Midbrain (tissue), 1 donor: ENCODE measurements around the gene MAP2K5.
"Not testable (repeated sequence)": the region's sequence is repeated elsewhere in the genome, so short reads cannot be mapped to it uniquely, and the experiment has no call there.

Source experiments
- DNase-seq: peaks from one replicate; lab custom pipeline; 2025; lab: John Stamatoyannopoulos, UW

The MAP2K5 gene

DNA sequence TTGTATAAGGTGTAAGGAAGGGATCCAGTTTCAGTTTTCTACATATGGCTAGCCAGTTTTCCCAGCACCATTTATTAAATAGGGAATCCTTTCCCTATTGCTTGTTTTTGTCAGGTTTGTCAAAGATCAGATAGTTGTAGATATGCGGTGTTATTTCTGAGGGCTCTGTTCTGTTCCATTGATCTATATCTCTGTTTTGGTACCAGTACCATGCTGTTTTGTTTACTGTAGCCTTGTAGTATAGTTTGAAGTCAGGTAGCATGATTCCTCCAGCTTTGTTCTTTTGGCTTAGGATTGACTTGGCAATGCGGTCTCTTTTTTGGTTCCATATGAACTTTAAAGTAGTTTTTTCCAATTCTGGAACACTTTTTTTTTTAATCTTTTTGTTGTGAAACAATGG lies 130.3 kb downstream of the MAP2K5 start:
- not testable (repeated sequence) for DNase-seq

DNA sequence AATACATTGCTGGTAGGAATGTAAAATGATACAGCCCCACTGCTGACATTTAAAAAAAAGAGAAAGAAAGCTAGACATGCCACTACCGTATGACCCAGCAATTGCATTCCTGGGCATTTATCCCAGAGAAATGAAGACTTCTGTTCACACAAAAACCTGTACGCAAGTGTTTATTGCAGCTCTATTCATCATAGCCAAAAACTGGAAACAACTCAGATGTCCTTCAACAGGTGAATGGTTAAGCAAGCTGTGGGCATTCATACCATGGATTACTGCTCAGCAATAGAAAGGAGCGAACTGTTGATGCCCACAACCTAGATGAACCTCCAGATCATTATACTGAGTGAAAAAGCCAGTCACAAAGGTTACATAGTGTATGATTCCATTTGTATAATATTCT lies 132.5 kb downstream of the MAP2K5 start:
- no peak for DNase-seq

DNA sequence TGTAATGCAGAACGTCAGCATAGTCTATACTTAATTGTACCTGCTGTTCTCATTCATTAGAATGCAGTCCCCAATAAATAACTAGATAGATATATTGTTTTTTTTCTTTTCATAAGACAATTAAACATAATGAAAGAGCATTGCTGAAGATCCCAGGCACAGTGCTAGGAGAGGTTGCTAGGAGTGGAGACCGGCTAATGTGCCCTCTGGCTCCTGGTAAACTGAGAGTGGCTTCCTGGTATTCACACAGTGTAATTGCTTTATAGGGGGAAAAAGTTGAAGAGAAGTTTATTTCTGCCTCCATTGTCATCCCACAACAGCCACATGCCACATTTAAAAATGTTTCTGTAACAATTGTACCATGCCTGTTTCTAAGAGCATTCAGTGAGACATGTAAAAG lies 135.6 kb downstream of the MAP2K5 start:
- DNase-seq, result no peak

DNA sequence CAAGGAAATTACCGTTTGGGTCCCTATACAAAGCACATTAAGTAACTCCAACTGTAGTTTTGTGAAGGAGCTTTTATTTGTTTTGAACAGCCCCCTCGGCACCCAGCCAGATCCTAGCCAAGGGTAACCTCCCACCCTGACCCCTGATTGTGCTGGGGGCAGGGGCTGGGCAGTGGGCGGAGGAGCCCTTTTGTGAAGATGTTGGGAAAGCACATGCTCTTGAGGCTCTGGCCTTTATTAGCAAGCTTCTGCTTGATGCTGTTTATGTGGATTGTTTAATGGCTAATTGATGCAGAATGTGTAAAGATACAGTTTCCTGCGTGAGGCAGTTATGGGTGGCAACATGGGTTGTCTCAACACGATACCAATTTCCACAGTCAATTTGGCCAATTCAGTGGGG lies 136.5 kb downstream of the MAP2K5 start:
- DNase-seq, result no peak

DNA sequence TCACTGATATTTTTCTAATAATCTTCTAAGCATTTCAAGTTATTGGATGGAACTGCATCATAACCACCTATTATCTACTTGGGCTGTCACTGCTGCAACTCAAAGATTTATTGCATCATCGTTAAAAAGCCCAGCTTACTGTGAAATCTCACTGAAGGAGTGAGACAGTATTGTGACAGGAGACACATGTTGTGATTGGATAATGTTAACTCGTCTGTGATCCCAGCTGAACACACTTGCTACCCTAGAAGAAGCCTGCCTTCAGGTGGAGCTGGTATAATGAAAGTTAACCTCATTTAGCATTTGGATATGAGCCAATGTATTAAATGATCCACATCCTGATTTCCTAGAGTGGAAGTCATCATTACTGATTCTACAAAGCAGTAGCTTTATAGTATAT lies 138.1 kb downstream of the MAP2K5 start:
- no peak for DNase-seq

DNA sequence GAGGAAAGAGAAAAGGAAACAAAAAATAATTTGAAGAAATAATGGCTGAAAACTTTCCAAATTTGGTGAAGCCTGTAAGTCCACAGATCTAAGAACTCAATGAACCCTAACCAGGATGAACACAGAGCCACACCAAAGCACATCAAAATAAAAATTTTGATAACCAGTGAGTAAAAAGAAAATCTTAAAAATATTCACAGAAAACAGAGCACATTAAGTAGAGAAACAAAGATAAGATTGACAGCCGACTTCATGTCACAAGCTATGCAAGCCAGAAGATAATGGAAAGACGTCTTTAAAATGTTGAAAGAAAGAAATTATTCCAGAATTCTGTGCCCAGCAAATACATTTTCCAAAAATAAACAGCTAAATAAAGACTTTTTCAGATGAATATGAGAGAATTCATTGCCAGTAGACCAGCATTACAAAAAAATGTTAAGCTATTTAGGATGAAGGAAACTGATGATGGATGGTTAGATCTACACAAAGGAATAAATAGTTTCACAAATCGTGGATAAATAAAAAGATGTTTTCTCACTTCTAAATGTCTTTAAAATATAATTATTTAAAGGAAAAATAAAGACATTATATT lies 142.6 kb downstream of the MAP2K5 start:
- no peak for DNase-seq

DNA sequence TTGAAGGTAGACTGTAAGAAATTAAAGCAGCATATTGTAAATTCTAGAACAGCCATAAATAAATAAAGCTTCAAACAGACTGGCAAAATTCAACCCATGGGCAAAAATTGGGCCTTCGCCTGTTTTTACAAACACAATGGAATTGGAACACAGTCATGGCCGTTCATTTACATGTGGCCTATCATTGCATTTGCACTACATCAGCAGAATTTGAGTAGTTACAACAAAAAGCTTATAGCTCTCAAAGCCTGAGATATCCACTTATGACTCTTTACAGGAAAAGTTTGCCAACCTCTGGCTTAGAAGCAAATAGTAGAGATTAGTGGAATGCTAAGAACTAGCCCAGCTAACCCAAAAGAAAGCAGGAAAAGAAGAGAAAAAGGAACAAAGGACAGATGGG lies 143.2 kb downstream of the MAP2K5 start:
- no peak for DNase-seq

DNA sequence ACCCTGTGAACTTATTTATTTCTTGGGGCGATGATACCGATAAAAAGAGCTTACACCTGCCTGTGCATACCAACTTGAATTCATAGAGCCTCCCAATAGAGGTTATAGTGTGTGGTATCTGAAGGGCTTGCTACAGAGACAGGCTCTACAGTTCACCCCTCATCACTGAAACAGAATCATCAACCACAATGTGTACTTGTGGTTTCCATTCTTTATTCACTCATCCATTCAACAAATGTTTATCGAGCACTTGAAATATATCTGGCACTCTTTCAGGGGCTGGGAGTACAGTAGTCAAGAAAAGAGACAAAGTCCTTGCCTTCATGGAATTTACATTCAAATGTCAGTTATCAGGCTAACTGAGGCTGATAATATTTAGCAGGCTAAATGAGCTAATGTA lies 148.4 kb downstream of the MAP2K5 start:
- no peak for DNase-seq

DNA sequence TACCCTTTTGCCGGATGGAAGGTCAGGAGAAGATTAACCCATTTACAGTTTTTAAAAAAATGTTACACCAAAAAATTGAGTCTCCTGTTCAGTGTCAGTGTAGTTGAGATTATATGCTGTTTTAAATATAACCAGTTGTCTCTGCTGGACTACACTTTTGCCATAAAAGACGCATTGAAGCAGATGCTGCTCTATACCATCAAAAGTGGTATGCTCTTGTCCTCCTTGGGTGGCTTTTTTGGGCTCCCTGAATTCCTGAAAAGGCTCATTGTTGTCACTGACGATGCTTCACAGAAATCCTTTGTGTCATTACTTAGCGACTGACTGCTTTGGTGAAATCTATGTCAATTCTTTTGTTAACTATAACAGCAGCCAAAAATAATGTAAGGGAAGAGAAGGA lies 148.9 kb downstream of the MAP2K5 start:
- DNase-seq, result peak; percentile 28

DNA sequence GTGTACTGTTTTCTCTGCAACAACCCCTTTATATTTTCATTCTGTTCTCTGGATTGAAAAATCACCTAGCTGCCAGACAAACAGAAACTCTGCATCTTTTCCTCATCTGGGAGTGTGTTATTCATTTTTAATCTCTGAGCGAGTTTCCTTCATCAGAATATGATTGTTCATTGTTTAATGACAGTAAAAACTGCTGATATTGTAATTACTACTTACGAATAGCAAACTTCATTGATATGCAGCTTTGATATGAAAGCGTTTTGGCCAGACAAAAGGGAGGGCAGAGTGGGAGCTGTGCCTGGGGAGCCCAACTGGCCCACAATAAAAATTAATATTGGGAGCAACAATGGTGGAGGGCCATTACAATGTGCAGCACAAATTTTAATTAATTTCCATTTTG lies 150.1 kb downstream of the MAP2K5 start:
- no peak for DNase-seq

DNA sequence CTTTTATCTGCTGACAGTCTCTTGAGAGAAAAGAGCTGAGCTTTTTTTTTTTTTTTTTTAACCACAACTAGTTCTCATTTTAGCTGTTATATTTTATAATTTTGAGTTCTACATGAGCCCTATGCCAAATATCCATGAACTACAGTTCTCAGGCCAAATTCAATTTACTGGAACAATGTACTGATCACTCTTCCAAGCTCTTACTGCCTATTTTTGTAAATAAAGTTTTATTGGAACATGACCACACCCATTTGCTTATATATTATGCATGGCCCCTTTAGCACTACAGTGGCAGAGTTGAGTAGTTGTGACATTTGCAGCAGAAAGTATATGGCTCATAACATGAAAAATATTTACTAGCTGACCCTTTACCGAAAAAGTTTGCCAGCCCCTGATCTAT lies 153.6 kb downstream of the MAP2K5 start:
- DNase-seq, result no peak

DNA sequence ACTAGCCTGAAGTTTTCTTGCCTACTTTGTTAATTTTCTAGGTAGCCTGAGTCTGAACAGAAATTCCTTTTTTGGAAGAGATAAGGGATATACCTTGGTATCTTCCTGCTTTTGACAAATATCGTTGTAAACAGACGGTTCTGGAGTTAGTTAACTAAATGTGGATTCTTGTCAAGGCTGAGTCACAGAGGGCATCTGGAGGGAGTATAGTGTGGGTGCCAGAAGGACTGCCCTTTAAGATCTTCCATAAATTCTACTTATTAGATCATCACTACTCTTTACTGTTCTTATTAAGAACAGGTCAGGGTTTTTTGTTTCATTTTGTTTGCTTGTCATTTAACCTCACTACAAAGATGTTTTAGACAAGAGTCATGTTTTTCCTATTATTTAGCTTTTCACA lies 157.5 kb downstream of the MAP2K5 start:
- no peak for DNase-seq

DNA sequence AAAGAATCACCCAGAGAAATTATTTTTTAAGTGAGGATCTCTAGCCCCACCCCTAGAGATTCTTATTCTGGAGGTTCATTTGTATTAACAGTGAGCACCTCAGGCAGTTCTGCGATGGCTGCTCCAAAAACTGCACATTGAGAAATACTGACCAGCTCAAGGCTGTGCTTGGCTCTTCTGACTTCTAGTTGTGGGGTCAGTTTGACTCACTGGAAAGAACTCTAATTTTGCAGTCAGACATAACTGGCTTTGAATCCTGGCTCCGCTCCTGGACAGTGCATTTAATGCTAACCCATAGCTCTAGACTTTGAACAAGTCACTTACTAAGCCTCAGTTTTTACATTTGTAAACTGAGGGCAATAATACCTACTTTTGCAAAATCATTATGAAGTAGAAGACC lies 159.2 kb downstream of the MAP2K5 start:
- no peak for DNase-seq

DNA sequence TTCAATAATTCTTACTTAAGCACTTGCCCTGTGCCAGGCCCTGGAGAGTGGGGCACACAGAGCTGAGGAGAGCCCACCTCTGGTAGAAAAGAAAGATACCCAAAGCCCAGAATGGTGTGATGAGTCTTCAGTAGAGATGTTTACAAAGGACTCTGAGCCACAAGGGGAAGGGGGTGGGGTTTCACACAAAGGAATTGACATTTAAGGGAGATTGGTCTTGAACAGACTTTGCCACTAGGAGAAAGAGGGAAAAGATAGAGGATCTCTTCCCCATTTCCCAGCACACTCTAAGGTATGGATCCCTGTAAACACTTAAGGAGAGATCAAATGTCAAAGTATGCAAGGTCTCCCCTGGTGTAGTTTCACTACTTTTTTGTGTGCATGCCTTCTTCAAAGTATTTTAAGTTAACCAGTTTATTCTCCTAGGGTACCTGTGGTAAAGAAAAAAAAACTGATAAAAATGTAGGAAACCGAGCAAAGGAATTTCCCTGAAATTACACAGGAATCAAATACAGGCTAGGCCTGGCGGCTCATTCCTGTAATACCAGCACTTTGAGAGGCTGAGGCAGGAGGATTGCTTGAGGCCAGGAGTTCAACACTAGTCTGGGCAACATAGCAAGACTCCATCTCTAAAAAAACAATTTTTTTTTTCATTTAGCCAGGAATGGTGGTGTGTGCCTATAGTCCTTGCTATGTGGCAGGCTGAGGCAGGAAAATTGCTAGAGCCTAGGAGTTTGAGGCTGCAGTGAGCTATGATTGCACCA lies 165.2 kb downstream of the MAP2K5 start:
- no peak for DNase-seq

DNA sequence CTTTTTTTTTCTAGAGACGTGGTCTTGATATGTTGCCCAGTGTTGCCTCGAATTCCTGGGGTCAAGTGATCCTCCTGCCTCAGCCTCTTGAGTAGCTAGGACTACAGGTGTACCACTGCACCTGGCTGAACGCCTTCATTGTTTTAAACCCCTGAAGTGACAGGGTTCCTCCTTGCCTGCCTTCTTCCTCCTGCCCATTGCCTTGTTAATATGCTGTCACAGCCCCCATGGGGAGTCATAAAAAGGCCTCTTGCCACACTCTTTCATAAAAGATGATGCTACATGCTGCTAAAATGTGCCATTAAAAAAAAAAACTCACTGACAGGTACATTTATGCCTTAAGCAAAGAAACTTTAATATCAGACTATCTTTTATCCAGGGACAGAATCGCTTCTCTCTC lies 166.0 kb downstream of the MAP2K5 start:
- no peak for DNase-seq

DNA sequence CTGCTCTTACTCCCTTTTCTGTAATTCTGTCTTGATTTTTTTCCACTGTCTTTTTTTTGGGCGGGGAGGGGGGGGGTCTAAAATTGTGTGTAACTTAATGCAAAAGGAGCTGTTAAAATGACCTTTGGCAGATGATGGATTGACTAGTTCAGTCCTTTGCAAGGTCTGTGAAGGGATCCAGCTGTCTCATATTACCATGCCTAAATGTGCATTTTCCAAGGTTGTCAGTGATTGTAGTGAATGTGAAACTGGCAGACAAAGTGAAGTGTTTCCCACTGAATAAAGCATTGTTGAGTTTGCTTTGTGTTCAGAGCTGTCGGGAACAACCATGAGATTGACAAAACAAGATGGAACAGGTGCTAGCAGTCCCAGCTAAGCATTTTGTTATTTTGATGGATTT lies 172.7 kb downstream of the MAP2K5 start:
- DNase-seq, result peak; percentile 23

DNA sequence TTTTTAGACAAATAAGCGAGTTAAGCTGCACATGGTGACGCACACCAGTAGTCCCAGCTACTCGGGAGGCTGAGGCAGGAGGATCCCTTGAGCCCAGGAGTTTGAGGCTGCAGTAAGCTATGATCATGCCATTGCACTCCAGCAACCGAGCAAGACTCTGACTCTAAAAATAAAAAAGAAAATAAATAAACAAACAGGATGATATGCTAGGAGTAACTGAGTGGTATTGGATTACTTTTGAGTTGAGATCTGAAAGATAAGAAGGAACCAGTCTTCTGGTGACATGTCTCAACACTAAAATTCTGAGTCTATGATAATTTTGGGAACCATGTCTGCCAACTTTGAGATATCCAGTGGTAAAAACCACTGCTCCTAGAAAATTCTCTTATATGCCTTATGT lies 173.7 kb downstream of the MAP2K5 start:
- DNase-seq, result no peak

DNA sequence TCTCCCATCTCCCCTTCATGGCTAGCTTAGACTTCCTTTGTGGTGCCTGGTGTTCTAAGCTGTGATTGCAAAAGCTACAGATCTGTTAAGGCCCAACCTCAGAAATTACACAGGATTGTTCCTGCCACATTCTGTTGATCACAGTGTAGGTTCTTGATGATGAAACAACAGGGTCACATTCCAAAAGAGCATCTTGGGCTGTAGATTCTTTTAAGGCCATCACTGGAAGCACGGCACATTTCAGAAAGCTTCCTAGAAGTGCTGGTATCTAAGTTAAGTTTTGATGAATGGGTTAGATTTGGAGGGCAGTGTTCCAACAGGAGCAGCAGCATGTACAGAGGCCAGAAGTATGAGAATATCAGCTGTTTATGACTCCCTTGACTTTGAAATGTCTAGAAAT lies 175.3 kb downstream of the MAP2K5 start:
- DNase-seq, result no peak

DNA sequence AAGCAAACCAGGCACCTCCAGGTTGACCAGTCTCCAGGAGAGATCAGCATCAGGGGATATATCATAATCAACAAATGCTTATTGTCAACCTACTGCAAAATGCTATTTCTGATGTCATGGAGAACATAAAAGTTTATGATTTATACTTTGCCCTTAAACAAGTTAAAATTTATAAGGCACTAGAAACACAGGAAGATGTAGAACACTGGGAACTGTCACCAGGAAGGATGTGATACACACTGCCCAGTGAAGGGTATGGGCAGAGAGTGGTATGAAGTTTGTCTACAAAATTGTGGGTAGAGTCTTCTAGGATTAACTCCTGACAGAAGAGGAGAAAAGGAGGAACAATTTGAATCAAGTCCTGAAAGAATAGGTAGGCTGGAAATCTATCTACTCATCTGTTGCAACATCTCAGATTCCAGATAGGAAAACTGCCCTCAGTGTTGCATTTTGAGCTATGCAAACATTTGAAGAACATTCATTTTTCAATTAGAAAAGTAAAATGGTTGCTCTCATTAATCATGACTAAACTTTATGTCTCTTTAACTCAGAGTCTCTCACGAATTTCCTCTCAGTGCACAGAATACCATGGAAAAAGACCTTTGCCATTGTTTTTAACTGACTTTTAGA lies 176.9 kb downstream of the MAP2K5 start:
- DNase-seq, result no peak

DNA sequence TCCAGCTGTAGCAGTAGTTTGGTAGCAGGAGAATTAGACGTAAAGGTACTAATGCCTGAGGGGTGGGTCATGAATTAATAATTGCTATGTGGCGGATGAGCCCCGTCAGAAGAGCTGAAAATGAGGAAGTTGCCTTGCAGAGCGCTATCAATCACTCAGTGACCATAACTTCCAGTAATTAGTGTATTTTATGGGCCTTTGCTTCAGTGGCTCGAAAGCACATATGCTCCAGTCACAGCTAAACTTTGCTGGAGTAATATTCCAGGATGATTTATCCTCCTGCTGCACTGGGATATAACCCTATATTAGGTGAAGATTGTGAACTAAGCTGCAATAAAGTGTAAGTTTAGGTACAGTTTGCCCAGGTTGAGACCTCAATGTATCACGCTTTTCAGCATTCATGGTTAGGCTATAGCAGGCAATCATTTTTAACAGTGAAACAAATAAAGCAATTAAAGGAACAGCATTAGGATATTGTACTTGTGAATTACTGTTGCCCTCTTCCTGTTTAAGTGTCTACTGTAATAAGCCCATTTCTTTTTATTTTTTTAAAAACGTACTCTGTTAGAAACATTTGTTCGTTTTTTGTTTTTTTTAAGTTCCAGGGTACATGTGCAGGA lies 178.2 kb downstream of the MAP2K5 start:
- DNase-seq, result no peak

DNA sequence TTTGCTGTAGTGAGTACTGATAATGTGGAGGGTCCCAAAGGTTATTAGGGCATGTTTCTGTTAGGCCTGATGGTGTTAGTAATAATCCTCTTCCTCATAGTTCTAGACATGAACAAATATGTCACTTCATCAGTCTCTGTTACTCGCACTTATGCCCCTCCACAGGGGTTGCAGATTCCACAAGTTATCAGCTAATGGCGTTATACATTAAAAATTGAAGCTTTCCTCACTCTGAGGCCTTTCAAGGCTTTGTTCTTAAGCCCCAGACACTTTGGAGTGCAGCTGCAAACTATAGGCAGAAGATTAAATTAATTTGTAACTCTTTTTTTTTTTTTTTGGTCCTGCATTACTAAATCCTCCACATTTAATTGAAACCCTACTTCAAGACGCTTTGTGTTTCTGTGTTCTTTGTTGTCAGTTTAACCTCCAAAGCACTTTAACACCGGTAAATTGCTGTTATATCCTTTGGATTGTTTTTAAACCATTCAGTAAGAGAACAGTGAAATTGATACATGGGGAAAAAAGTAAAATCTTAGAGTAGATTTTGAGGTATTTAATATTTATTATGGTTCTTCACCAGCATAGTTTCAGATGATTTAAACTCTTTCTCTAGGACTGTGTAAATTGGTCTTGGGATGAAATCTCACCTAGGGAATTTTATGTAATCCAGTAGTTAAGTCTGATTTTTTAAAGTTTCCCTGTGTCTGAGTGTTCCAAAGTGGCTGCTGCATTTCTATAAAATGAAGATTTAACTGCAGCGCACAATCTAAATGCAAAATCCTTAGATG lies 179.7 kb downstream of the MAP2K5 start:
- DNase-seq, result no peak

DNA sequence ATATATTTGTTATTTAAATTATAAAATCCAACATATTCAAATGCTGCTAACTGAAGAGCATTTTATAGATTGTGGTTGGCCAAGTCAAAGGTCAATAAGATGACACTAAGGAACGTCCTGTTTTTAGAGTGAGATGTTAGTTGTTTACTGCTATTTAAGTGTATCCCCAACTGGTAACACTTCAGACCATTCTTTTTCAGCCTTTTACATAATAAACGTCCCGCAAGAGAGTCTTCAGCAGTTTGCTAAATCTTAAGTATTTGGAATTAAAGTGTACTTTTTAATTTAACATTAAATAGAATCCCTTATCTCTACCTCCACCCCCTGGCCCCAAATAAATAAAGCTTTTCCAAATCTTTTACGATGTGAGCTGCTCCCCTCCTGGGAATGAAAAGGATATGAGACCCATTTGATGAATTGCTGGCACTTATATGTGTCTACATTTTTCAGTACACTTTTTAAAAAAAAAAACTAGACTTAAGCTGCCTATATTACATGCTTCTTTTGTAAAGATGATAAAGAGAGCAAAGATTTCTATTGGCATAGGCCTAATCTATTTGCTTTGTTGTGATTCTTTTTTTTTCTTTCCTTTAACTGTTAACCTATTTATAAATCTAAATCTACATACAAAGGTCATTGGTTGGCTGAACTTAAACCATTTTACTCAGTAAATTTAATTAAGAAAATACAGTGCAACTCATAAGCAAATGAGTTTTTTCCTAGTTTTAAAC lies 181.0 kb downstream of the MAP2K5 start:
- no peak for DNase-seq
